DOHH2 (cell line): ENCODE measurements around the gene ADNP.
A peak's percentile ranks its signal among the peaks of the same experiment; 100 is the strongest.

Experiments
- H3F3A ChIP-seq: fragments of 200-600 bp; sonication (generic), shearing (Covaris generic); 2 replicates; pipeline ENCODE4 v1.6.0; 2016; ENCODE audit warnings: antibody characterized with exemption, mild to moderate bottlenecking; ENCODE audit not compliant: control insufficient read depth, insufficient read depth
- H3K27ac ChIP-seq: fragments of 200-600 bp; sonication (generic); 2 replicates; pipeline ENCODE4 v1.5.1; 2014; ENCODE audit warnings: low read depth, mild to moderate bottlenecking, low read length, moderate library complexity
- H3K27me3 ChIP-seq: fragments of 200-600 bp; sonication (generic); 2 replicates; pipeline ENCODE4 v1.6.1; 2014; ENCODE audit warnings: mild to moderate bottlenecking, low read length, mixed read lengths; ENCODE audit not compliant: control insufficient read depth
- H3K36me3 ChIP-seq: fragments of 200-600 bp; sonication (generic); 2 replicates; pipeline ENCODE4 v1.6.1; 2014; ENCODE audit warnings: mild to moderate bottlenecking, low read length, moderate library complexity, mixed read lengths; ENCODE audit not compliant: control insufficient read depth
- H3K4me1 ChIP-seq: fragments of 200-600 bp; sonication (generic); 2 replicates; pipeline ENCODE4 v1.6.1; 2014; ENCODE audit warnings: mild to moderate bottlenecking, low read length, mixed read lengths; ENCODE audit not compliant: control insufficient read depth
- H3K4me2 ChIP-seq: fragments of 200-600 bp; sonication (generic); 2 replicates; pipeline ENCODE4 v1.6.0; 2014; ENCODE audit warnings: mild to moderate bottlenecking, low read length, moderate library complexity
- H3K4me3 ChIP-seq: fragments of 200-600 bp; sonication (generic); 2 replicates; pipeline ENCODE4 v1.5.1; 2014; ENCODE audit warnings: mild to moderate bottlenecking, low read length, mixed read lengths
- H3K79me2 ChIP-seq: fragments of 200-600 bp; sonication (generic); 2 replicates; pipeline ENCODE4 v1.6.1; 2014; ENCODE audit warnings: mild to moderate bottlenecking, low read length, mixed read lengths; ENCODE audit not compliant: control insufficient read depth
- H3K9me2 ChIP-seq: fragments of 200-600 bp; sonication (generic); replicated peaks from 2 replicates; pipeline ENCODE4 v1.6.1; 2014; ENCODE audit warnings: mild to moderate bottlenecking, low read length, mixed read lengths; ENCODE audit not compliant: control insufficient read depth
- H3K9me3 ChIP-seq: fragments of 200-600 bp; sonication (generic); 2 replicates; pipeline ENCODE4 v1.6.1; 2014; ENCODE audit warnings: antibody characterized with exemption, low read length, mixed read lengths; ENCODE audit not compliant: control insufficient read depth, insufficient read depth
- H4K20me1 ChIP-seq: fragments of 200-600 bp; sonication (generic); 2 replicates; pipeline ENCODE4 v1.6.0; 2014; ENCODE audit warnings: low read depth, mild to moderate bottlenecking, antibody characterized with exemption, low read length, moderate library complexity; ENCODE audit not compliant: control insufficient read depth, insufficient read depth
- CTCF ChIP-seq: fragments of 200-600 bp; sonication (generic); IDR thresholded peaks from one replicate; pipeline ENCODE4 v1.5.1; 2014; ENCODE audit warnings: antibody characterized with exemption, mild to moderate bottlenecking, low read depth, low read length; ENCODE audit not compliant: poor library complexity, severe bottlenecking
- EZH2phosphoT487 ChIP-seq: fragments of 200-600 bp; sonication (generic); IDR thresholded peaks from 2 replicates; pipeline ENCODE4 v1.6.1; 2017; ENCODE audit warnings: borderline replicate concordance, mild to moderate bottlenecking, antibody characterized with exemption, low read length, moderate library complexity, mixed read lengths

The ADNP gene

GRCh38 chr20:50926530-50926929 lies 4.7 kb downstream of the ADNP start:
- H3K4me2 ChIP-seq = no peak overlapping the region
- peaks cover 11% of the 10 kb centered on the region for H3F3A ChIP-seq
- no peaks in the 10 kb centered on the region for H3K27me3 ChIP-seq
- TF ChIP-seq CTCF = no peak
- no peak for TF ChIP-seq EZH2phosphoT487
- H3K4me1 ChIP-seq = peaks cover 73% of the 10 kb centered on the region
- no peaks in the 10 kb centered on the region for H3K9me2 ChIP-seq
- H3K9me3 ChIP-seq = no peaks in the 10 kb centered on the region
- peaks cover 81% of the 10 kb centered on the region for H3K36me3 ChIP-seq
- peaks cover 93% of the 10 kb centered on the region for H3K79me2 ChIP-seq
- no peak overlapping the region for H3K27ac ChIP-seq
- peaks cover 55% of the 10 kb centered on the region for H4K20me1 ChIP-seq
- no peak overlapping the region for H3K4me3 ChIP-seq

- Histone ChIP-seq H3K9me2 (no peaks in the 10 kb centered on the region), H3K4me2 (peak overlapping the region; percentile 38; the same call in 1 of the 2 replicates), H3K36me3 (peaks cover 91% of the 10 kb centered on the region), H3K4me3 (no peak overlapping the region), H3K27me3 (no peaks in the 10 kb centered on the region), H3K4me1 (peaks cover 93% of the 10 kb centered on the region), H3K79me2 (peaks cover 100% of the 10 kb centered on the region), H3K9me3 (no peaks in the 10 kb centered on the region), H4K20me1 (peaks cover 67% of the 10 kb centered on the region), H3F3A (peaks cover 11% of the 10 kb centered on the region), H3K27ac (no peak overlapping the region)
- no peak for TF ChIP-seq EZH2phosphoT487
- no peak for TF ChIP-seq CTCF
Observed at GRCh38 chr20:50924261-50924920, 6.8 kb downstream of the ADNP start.

DNA sequence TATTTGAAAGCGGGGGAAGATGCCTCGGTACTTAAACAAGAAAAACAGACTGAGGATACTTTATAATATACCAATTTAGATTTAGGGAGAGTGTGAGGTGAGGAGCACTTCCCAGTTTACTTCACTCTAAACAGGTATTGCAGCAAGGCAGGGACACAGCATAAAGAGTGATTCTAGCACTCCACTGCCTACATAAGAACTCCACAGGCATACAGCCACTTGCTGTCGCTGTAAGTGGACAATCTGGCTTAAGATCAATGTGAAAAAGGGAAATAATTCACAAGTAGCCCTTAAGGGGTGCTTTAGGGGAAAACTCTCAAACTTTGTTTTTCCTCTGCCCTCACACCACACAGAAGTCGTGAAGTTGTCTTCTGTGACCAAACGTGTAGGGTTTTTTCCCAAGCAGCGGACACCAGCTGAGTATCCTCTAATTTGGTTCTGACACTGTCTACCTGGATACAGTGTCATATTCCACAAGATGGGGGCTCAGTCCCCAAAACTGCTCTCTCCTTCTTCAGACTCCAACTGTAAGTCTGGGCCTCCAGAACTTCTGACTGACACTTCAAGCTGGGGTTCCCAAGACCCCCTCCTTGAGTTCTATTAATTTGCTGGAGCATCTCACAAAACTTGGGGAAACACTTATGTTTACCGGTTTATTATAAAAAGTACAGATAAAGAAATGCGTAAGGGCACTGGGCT lies 9.3 kb downstream of the ADNP start:
- H4K20me1 ChIP-seq = peaks cover 66% of the 10 kb centered on the region
- no peak for TF ChIP-seq CTCF
- TF ChIP-seq EZH2phosphoT487 = no peak
- H3K4me2 ChIP-seq = peak overlapping the region; percentile 37
- no peaks in the 10 kb centered on the region for H3K9me3 ChIP-seq
- H3K27me3 ChIP-seq = no peaks in the 10 kb centered on the region
- H3K27ac ChIP-seq = no peak overlapping the region
- H3K79me2 ChIP-seq = peaks cover 100% of the 10 kb centered on the region
- peaks cover 90% of the 10 kb centered on the region for H3K36me3 ChIP-seq
- H3K4me3 ChIP-seq = no peak overlapping the region
- no peaks in the 10 kb centered on the region for H3K9me2 ChIP-seq
- peaks cover 11% of the 10 kb centered on the region for H3F3A ChIP-seq
- H3K4me1 ChIP-seq = peaks cover 94% of the 10 kb centered on the region
